ENCODE measurements around the gene FKBP4.

FKBP4 gene

GRCh38 chr12:2813214-2814185 lies 18.7 kb downstream of the FKBP4 start:
- DNase-seq (ENCODE audit: low read depth, low spot score): peak; percentile 32

- DNase-seq (ENCODE audit: low read depth, low spot score): no peak
These were observed 25.0 kb downstream of the FKBP4 start for GRCh38 chr12:2819810-2820209.

GRCh38 chr12:2820432-2820831 lies 25.7 kb downstream of the FKBP4 start:
- no peak for DNase-seq (ENCODE audit: low read depth, low spot score)

GRCh38 chr12:2823483-2823882 lies 28.7 kb downstream of the FKBP4 start:
- no peak for DNase-seq (ENCODE audit: low read depth, low spot score)

- no peak for DNase-seq (ENCODE audit: low read depth, low spot score)
These were observed 29.8 kb downstream of the FKBP4 start for GRCh38 chr12:2824541-2824940.

GRCh38 chr12:2825132-2825531 lies 30.4 kb downstream of the FKBP4 start:
- peak; percentile 34 for DNase-seq (ENCODE audit: low read depth, low spot score)

GRCh38 chr12:2826036-2826435 lies 31.3 kb downstream of the FKBP4 start:
- DNase-seq (ENCODE audit: low read depth, low spot score): no peak

- no peak for DNase-seq (ENCODE audit: low read depth, low spot score)
These were observed 32.1 kb downstream of the FKBP4 start for GRCh38 chr12:2826721-2827515.

- DNase-seq (ENCODE audit: low read depth, low spot score): no peak
These were observed 34.5 kb downstream of the FKBP4 start for GRCh38 chr12:2829275-2829674.

- no peak for DNase-seq (ENCODE audit: low read depth, low spot score)
These were observed 37.9 kb downstream of the FKBP4 start for GRCh38 chr12:2832550-2833127.

GRCh38 chr12:2833327-2833726 lies 38.6 kb downstream of the FKBP4 start:
- DNase-seq (ENCODE audit: low read depth, low spot score): no peak

- no peak for DNase-seq (ENCODE audit: low read depth, low spot score)
These were observed 39.0 kb downstream of the FKBP4 start for GRCh38 chr12:2833810-2834209.

- peak; percentile 35 for DNase-seq (ENCODE audit: low read depth, low spot score)
These were observed 40.1 kb downstream of the FKBP4 start, which contains the start of gene NRIP2 for GRCh38 chr12:2834581-2835491. TSS of gene NRIP2 (minus strand) at chr12:2835035. CDS start at chr12:2834983, 52 bp downstream.

GRCh38 chr12:2835691-2836403 lies 41.1 kb downstream of the FKBP4 start:
- no peak for DNase-seq (ENCODE audit: low read depth, low spot score)

GRCh38 chr12:2836574-2836973 lies 41.8 kb downstream of the FKBP4 start:
- DNase-seq (ENCODE audit: low read depth, low spot score): no peak

GRCh38 chr12:2841056-2841650 lies 46.4 kb downstream of the FKBP4 start:
- no peak for DNase-seq (ENCODE audit: low read depth, low spot score)

GRCh38 chr12:2842948-2843347 lies 48.2 kb downstream of the FKBP4 start:
- no peak for DNase-seq (ENCODE audit: low read depth, low spot score)

- DNase-seq (ENCODE audit: low read depth, low spot score): no peak
These were observed 50.0 kb downstream of the FKBP4 start for GRCh38 chr12:2844786-2845185.

GRCh38 chr12:2845280-2845679 lies 50.5 kb downstream of the FKBP4 start:
- DNase-seq (ENCODE audit: low read depth, low spot score): peak; percentile 34

- no peak for DNase-seq (ENCODE audit: low read depth, low spot score)
These were observed 57.2 kb downstream of the FKBP4 start for GRCh38 chr12:2851931-2852330.
